ENCODE data around the gene POLR2L.
A peak's percentile ranks its signal among the peaks of the same experiment; 100 is the strongest.

The POLR2L gene

GRCh38 chr11:802018-802617 is 40.2 kb downstream of the POLR2L start:
- H3K27ac ChIP-seq (ENCODE audit: low read depth, low read length): no peak overlapping the region
- H3K36me3 ChIP-seq (ENCODE audit: control insufficient read depth, insufficient read depth, low read length): peaks cover 46% of the 10 kb centered on the region
- no peaks in the 10 kb centered on the region for H3K27me3 ChIP-seq (ENCODE audit: control insufficient read depth, insufficient read depth, low read length)
- H3K9ac ChIP-seq (ENCODE audit: low read length): no peak overlapping the region
- peaks cover 13% of the 10 kb centered on the region for H3K4me1 ChIP-seq (ENCODE audit: control insufficient read depth, insufficient read depth, low read length)
- H3K9me3 ChIP-seq (ENCODE audit: control insufficient read depth, insufficient read depth, low read depth, low read length): no peaks in the 10 kb centered on the region
- H3K4me3 ChIP-seq (ENCODE audit: low read depth, low read length): no peak overlapping the region

GRCh38 chr11:801097-801780 is 41.1 kb downstream of the POLR2L start:
- Histone ChIP-seq H3K36me3 (ENCODE audit: control insufficient read depth, insufficient read depth, low read length) (peaks cover 46% of the 10 kb centered on the region), H3K4me1 (ENCODE audit: control insufficient read depth, insufficient read depth, low read length) (peaks cover 21% of the 10 kb centered on the region), H3K27ac (ENCODE audit: low read depth, low read length) (no peak overlapping the region), H3K9ac (ENCODE audit: low read length) (no peak overlapping the region), H3K9me3 (ENCODE audit: control insufficient read depth, insufficient read depth, low read depth, low read length) (no peaks in the 10 kb centered on the region), H3K27me3 (ENCODE audit: control insufficient read depth, insufficient read depth, low read length) (no peaks in the 10 kb centered on the region), H3K4me3 (ENCODE audit: low read depth, low read length) (no peak overlapping the region)

- H3K9ac ChIP-seq (ENCODE audit: low read length): no peak overlapping the region
- peaks cover 26% of the 10 kb centered on the region for H3K4me1 ChIP-seq (ENCODE audit: control insufficient read depth, insufficient read depth, low read length)
- H3K27me3 ChIP-seq (ENCODE audit: control insufficient read depth, insufficient read depth, low read length): no peaks in the 10 kb centered on the region
- no peak overlapping the region for H3K27ac ChIP-seq (ENCODE audit: low read depth, low read length)
- H3K36me3 ChIP-seq (ENCODE audit: control insufficient read depth, insufficient read depth, low read length): peaks cover 46% of the 10 kb centered on the region
- H3K9me3 ChIP-seq (ENCODE audit: control insufficient read depth, insufficient read depth, low read depth, low read length): no peaks in the 10 kb centered on the region
- H3K4me3 ChIP-seq (ENCODE audit: low read depth, low read length): no peak overlapping the region
Observed at GRCh38 chr11:800473-800872, 41.9 kb downstream of the POLR2L start.

DNA sequence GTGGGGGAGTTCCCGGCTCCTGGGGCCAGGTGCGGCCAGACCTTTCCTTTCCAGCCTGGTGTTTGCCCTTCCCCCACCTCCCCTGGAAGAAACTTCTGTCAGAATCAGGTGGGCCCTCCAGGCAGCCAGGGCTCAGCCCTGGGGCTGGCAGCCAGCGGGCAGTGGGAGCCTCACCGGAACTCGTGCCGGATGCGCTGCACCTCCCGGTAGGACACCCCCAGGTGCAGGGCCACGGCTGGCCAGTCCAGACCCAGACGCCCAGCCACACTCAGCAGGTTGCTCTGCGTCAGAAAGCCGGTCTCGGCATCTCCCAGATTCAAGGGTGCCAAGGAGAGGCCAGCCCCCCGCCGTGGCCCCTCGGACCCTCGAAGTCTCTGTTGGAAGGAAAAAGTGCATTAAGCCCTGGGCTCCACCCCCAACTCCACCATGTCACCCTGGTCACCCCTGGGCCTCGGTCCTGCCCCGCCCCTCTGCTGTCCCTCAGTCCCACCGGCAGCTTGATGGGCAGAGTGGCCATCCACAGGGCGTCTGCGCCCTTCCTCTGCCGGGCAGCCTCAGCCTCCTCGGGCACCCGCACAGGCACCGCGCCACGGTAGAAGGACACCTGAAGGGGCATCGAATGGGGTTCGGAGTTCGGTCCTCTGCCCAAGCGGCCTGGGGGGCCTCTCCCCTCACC is 42.5 kb downstream of the POLR2L start:
- Histone ChIP-seq H3K27me3 (ENCODE audit: control insufficient read depth, insufficient read depth, low read length) (no peaks in the 10 kb centered on the region), H3K4me3 (ENCODE audit: low read depth, low read length) (no peak overlapping the region), H3K36me3 (ENCODE audit: control insufficient read depth, insufficient read depth, low read length) (peaks cover 46% of the 10 kb centered on the region), H3K9ac (ENCODE audit: low read length) (no peak overlapping the region), H3K27ac (ENCODE audit: low read depth, low read length) (no peak overlapping the region), H3K9me3 (ENCODE audit: control insufficient read depth, insufficient read depth, low read depth, low read length) (no peaks in the 10 kb centered on the region), H3K4me1 (ENCODE audit: control insufficient read depth, insufficient read depth, low read length) (peaks cover 32% of the 10 kb centered on the region)

DNA sequence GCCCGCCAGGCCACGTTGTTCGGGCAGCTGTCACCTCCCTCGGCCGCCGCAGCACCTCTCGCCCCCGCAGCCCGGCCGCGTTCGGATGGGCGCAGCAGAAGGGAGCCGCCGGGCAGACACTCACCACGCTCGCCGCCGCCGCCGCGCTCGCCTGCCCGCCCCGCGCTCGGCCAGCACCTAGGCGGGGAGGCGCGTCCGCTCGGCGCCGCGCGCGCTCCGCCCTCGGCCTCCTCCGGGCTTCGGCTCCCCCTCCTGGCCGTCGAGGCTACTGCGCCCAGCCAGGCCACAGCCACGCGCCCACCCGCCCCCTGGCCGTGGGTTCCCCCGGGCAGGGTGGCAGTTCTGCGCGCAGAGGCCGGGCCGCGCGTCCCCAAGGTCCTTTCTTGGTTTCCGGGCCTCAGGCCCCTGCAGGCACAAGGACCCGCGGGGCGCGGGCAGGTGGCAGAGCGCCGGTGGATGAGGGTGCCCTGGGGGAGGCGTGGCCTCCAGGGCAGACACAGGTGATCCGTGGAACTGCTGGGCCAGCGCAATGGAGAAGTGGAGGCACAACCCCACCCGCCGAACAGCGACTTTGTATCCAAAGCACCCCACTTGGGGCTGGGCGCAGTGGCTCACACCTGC is 44.1 kb downstream of the POLR2L start, which contains the start of gene SLC25A22:
Gene SLC25A22, minus strand, starts transcription at position 189 of the 621 bp plus-strand sequence. CDS start 3,275 bp downstream, outside the sequence.
- H3K9me3 ChIP-seq (ENCODE audit: control insufficient read depth, insufficient read depth, low read depth, low read length): no peaks in the 10 kb centered on the region
- H3K9ac ChIP-seq (ENCODE audit: low read length): peak within 1 kb of the TSS; percentile 88
- H3K36me3 ChIP-seq (ENCODE audit: control insufficient read depth, insufficient read depth, low read length): peaks cover 56% of the 10 kb centered on the region
- H3K4me3 ChIP-seq (ENCODE audit: low read depth, low read length): peak within 1 kb of the TSS; percentile 98
- peak within 1 kb of the TSS; percentile 72; the same call in 1 of the 2 replicates for H3K27ac ChIP-seq (ENCODE audit: low read depth, low read length)
- peaks cover 19% of the 10 kb centered on the region for H3K4me1 ChIP-seq (ENCODE audit: control insufficient read depth, insufficient read depth, low read length)
- no peaks in the 10 kb centered on the region for H3K27me3 ChIP-seq (ENCODE audit: control insufficient read depth, insufficient read depth, low read length)

DNA sequence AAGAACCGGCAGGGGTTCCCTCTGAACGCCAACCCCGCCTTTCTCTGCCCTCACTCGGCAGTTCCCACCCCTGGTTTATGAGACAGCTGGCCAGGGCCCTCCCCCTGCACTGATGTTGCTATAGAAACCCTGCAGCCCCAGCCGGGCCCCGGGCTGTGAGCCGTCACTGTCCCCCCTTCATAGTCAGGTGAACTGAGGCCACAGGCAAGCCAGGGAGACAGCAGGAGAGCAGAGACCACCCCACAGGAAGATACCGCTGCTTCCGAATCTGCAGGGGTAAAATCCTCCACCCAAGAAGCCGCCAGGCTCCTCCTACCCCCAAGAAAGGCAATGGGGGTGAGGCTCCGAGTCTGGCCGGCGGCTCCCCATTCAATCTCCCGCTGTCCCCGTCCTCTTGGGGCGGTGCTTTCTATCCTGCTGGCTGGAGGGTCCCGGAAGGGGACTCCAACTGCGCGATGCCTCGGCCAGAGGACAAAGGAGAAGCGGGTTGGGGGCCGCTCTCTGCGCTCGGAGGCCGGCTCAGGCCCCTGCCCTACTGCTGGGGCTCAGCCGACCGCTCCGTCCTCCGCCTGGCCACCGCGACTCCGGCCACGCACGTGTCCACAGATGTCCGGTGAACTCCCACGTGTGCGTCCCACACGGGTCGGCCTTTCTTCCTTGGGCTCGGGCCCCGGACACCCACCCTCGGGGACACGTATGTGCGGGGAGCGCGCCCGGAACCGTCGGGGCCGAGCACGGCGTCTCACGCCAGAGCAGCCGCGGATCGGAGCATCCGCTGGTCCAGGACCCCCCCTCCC is 44.8 kb downstream of the POLR2L start:
- peak overlapping the region; percentile 98 for H3K4me3 ChIP-seq (ENCODE audit: low read depth, low read length)
- H3K9ac ChIP-seq (ENCODE audit: low read length): peak overlapping the region; percentile 88
- peaks cover 19% of the 10 kb centered on the region for H3K4me1 ChIP-seq (ENCODE audit: control insufficient read depth, insufficient read depth, low read length)
- H3K27me3 ChIP-seq (ENCODE audit: control insufficient read depth, insufficient read depth, low read length): no peaks in the 10 kb centered on the region
- H3K27ac ChIP-seq (ENCODE audit: low read depth, low read length): peak overlapping the region; percentile 72; the same call in 1 of the 2 replicates
- peaks cover 49% of the 10 kb centered on the region for H3K36me3 ChIP-seq (ENCODE audit: control insufficient read depth, insufficient read depth, low read length)
- H3K9me3 ChIP-seq (ENCODE audit: control insufficient read depth, insufficient read depth, low read depth, low read length): no peaks in the 10 kb centered on the region

DNA sequence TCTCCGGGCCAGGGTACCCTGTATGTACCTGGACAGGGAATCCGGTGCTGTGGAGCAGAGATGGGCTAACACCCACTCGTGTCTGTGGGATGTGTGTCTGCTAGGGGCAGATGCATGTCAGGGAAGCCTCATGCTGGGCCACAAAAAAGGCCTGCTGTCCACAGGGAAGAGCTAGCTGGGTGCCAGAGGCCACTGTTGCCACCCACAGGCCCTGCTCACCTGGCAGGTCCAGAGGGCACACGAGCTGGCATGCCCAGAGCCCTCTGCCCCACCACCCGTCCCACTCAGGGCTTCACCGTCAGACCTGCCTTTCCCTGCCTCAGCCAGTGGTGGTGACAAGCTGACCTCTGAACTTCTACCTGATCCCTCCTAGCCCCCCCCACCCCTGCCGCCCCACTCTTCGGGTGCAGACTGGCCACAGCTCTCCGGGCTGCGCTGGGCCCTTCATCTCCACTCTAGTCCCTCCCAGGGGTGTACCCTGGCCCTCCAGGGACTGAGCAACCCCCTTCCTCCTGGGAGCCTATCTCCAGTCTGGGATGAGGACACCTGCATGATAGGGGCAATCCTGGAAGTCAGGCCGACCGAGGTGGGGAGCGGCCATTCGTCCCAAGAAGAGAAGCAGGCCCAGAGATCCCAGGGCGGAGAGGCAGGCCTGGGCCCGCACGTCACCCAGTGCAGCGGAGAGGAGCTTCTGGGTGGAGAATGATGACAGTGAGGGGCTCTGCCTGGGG is 45.6 kb downstream of the POLR2L start:
- no peaks in the 10 kb centered on the region for H3K27me3 ChIP-seq (ENCODE audit: control insufficient read depth, insufficient read depth, low read length)
- peak overlapping the region; percentile 98 for H3K4me3 ChIP-seq (ENCODE audit: low read depth, low read length)
- H3K9ac ChIP-seq (ENCODE audit: low read length): peak overlapping the region; percentile 88
- H3K27ac ChIP-seq (ENCODE audit: low read depth, low read length): no peak overlapping the region
- H3K9me3 ChIP-seq (ENCODE audit: control insufficient read depth, insufficient read depth, low read depth, low read length): no peaks in the 10 kb centered on the region
- H3K4me1 ChIP-seq (ENCODE audit: control insufficient read depth, insufficient read depth, low read length): peaks cover 19% of the 10 kb centered on the region
- H3K36me3 ChIP-seq (ENCODE audit: control insufficient read depth, insufficient read depth, low read length): peaks cover 41% of the 10 kb centered on the region

- no peaks in the 10 kb centered on the region for H3K9me3 ChIP-seq (ENCODE audit: control insufficient read depth, insufficient read depth, low read depth, low read length)
- H3K4me3 ChIP-seq (ENCODE audit: low read depth, low read length): peak overlapping the region; percentile 98; the same call in 1 of the 2 replicates
- H3K36me3 ChIP-seq (ENCODE audit: control insufficient read depth, insufficient read depth, low read length): peaks cover 33% of the 10 kb centered on the region
- no peak overlapping the region for H3K27ac ChIP-seq (ENCODE audit: low read depth, low read length)
- no peak overlapping the region for H3K9ac ChIP-seq (ENCODE audit: low read length)
- no peaks in the 10 kb centered on the region for H3K27me3 ChIP-seq (ENCODE audit: control insufficient read depth, insufficient read depth, low read length)
- H3K4me1 ChIP-seq (ENCODE audit: control insufficient read depth, insufficient read depth, low read length): peaks cover 22% of the 10 kb centered on the region
Observed at GRCh38 chr11:795634-796564, 46.4 kb downstream of the POLR2L start.

DNA sequence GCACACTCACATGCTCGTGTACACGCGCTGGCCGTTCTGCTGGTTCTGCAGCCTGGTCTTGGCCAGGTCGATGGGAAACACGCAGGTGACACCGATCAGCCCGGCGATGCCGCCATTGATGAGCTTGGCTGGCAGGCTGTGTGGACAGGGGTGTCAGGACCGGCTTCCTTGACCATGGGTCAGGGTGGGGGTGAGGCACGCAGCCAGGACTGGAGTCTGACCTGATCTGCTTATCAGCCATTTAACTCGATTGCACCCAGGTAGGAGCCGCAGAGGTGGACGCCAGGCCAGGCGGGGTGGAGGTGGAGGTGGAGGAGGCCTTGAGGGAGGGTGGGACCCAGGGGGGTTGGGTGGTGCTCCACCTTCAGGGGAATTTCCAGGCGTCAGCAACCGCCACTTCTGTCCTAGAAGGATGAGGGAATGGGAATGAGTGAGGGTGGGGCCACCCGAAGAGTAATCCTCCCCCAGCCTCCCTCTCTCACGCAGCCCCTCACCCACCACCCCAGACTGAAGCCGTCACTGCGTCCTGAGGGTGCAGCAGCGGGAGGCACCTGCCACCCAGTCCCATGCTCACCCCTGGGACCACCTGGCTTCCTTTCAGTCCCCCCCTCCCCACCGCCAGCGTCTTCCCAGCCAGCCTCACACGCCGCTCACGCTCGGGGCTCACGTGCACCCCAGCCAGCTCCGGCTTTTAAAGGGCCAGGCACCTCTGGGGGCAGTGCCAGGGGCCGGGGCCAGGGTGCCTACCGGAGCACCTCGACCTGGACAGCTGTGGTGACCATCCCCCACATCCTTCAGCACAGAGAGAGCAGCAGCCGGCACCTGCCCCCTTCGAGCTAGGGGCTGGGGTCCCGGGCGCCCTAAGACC is 47.3 kb downstream of the POLR2L start:
- no peak overlapping the region for H3K27ac ChIP-seq (ENCODE audit: low read depth, low read length)

More for the DNA sequence above, 47.3 kb downstream of the POLR2L start:
- peaks cover 25% of the 10 kb centered on the region for H3K36me3 ChIP-seq (ENCODE audit: control insufficient read depth, insufficient read depth, low read length)
- H3K9ac ChIP-seq (ENCODE audit: low read length): peak overlapping the region; percentile 19
- no peaks in the 10 kb centered on the region for H3K9me3 ChIP-seq (ENCODE audit: control insufficient read depth, insufficient read depth, low read depth, low read length)
- peaks cover 28% of the 10 kb centered on the region for H3K4me1 ChIP-seq (ENCODE audit: control insufficient read depth, insufficient read depth, low read length)
- no peak overlapping the region for H3K4me3 ChIP-seq (ENCODE audit: low read depth, low read length)
- H3K27me3 ChIP-seq (ENCODE audit: control insufficient read depth, insufficient read depth, low read length): no peaks in the 10 kb centered on the region
